GM20000 (cell line): ENCODE measurements around the gene ADCY1.

ENCODE experiments used
- DNase-seq: peaks from one replicate; pipeline ENCODE4 v3.0.0; 2012; ENCODE audit warnings: low spot score
- CTCF ChIP-seq: IDR thresholded peaks from 2 replicates; pipeline ENCODE4 v1.5.1; 2012; ENCODE audit warnings: mild to moderate bottlenecking, control low read depth; ENCODE audit errors: extremely low read depth, missing control alignments

Gene ADCY1

GRCh38 chr7:45644237-45644636 lies 70.1 kb downstream of the ADCY1 start:
- DNase-seq = no peak

GRCh38 chr7:45645141-45645969 lies 71.2 kb downstream of the ADCY1 start:
- TF ChIP-seq CTCF = no peak
- no peak for DNase-seq

More at GRCh38 chr7:45644237-45644636, 70.1 kb downstream of the ADCY1 start:
- TF ChIP-seq CTCF = no peak

GRCh38 chr7:45646207-45646821 lies 72.1 kb downstream of the ADCY1 start:
- no peak for TF ChIP-seq CTCF
- DNase-seq = no peak

- DNase-seq = no peak
- no peak for TF ChIP-seq CTCF
Observed at GRCh38 chr7:45646996-45647825, 73.0 kb downstream of the ADCY1 start.

GRCh38 chr7:45647967-45648670 lies 74.0 kb downstream of the ADCY1 start:
- no peak for DNase-seq
- no peak for TF ChIP-seq CTCF

- no peak for DNase-seq
- TF ChIP-seq CTCF = no peak
Observed at GRCh38 chr7:45648671-45648995, 74.5 kb downstream of the ADCY1 start.
